Uterus (tissue), 4 donors: ENCODE data around the gene VPS11. TPM values are rescaled to one million over a fixed set of nuclear protein-coding genes. Genes with fewer than 3 reads are reported as not detected.
A peak's percentile ranks its signal among the peaks of the same experiment; 100 is the strongest.

Source experiments
- DNase-seq, 2 donors: peaks; one replicate each; pipeline ENCODE4 v3.0.0-alpha.2; 2019 to 2020
- H3K27ac ChIP-seq, 2 donors: fragments of 200-600 bp; sonication (generic); 1 replicate in 1 of 2; 2 replicates in 1 of 2; pipeline ENCODE4 v1.5.1; 2016 to 2018
- H3K27me3 ChIP-seq, 2 donors: fragments of 200-600 bp; sonication (generic); one replicate each; pipeline ENCODE4 v1.5.1; 2018 to 2019; ENCODE audit warnings: control low read depth in 1 of 2
- H3K36me3 ChIP-seq, 2 donors: fragments of 200-600 bp; sonication (generic); one replicate each; pipeline ENCODE4 v1.5.1; 2019; ENCODE audit warnings: control low read depth in 1 of 2
- H3K4me1 ChIP-seq, 2 donors: fragments of 200-600 bp; sonication (generic); one replicate each; pipeline ENCODE4 v1.5.1; 2018 to 2019; ENCODE audit warnings: control low read depth in 1 of 2
- H3K4me3 ChIP-seq, 2 donors: fragments of 200-600 bp; sonication (generic); 1 replicate in 1 of 2; 2 replicates in 1 of 2; pipeline ENCODE4 v1.5.1; 2018 to 2019; ENCODE audit warnings: mild to moderate bottlenecking in 1 of 2
- H3K9me3 ChIP-seq, 2 donors: fragments of 200-600 bp; sonication (generic); one replicate each; pipeline ENCODE4 v1.5.1; 2019; ENCODE audit warnings: control low read depth in 1 of 2
- POLR2A ChIP-seq, 2 donors: fragments of 450-650 bp; IDR thresholded peaks; one replicate each; pipeline ENCODE4 v1.6.1; 2016; ENCODE audit warnings: antibody characterized with exemption in 2 of 2, mild to moderate bottlenecking in 1 of 2, moderate library complexity in 1 of 2
- intact Hi-C: fragments of 100-400 bp; cut with DNase I; formaldehyde crosslinking; loops from one replicate; pipeline ENCODE4 v1.15.1; 2023; ENCODE audit warnings: low total_unique reads
- total RNA-seq, 4 donors: library from RNA; depleted of rRNA in 3 of 4; stranded (reverse); fragments of >200 nt in 3 of 4; gene quantifications; one replicate each; pipeline versions ENCODE4 v1.1.0 to v1.2.4, GENCODE V29; 2014 to 2023
- TF ChIP-seq, protein P1 (sequence below), 4 experiments: fragments of 200-600 bp in 2 of 4; fragments of 450-650 bp in 2 of 4; sonication (generic) in 2 of 4; IDR thresholded peaks; one replicate each; pipeline ENCODE4 v1.5.1; 2016 to 2019; ENCODE audit warnings: antibody characterized with exemption in 4 of 4, mild to moderate bottlenecking in 2 of 4, moderate library complexity in 1 of 4
- donor health status: DM: yes; HTN: yes; CAD: no.

VPS11 gene
- total RNA-seq, 4 donors from 2014 or later, result 25.6 to 86.6 (median 36.3) TPM

GRCh38 chr11:119092880-119093842 lies 25.5 kb downstream of the VPS11 start:
- DNase-seq, result no peak
- peak overlapping the region; percentile 97 for H3K27ac ChIP-seq
- H3K4me3 ChIP-seq, result peak overlapping the region in 1 of 2 donors; percentile 77
- intact Hi-C loops, result loop anchor here (10.0 kb wide), 1 partner anchor 242 kb away; the partner anchor contains the start of gene RNF26
- H3K4me1 ChIP-seq, result peaks cover 0 to 4% of the 10 kb centered on the region in 2 donors
- no peaks in the 10 kb centered on the region for H3K27me3 ChIP-seq
- H3K36me3 ChIP-seq, result no peaks in the 10 kb centered on the region
- no peaks in the 10 kb centered on the region for H3K9me3 ChIP-seq
- TF ChIP-seq, protein P1, sequence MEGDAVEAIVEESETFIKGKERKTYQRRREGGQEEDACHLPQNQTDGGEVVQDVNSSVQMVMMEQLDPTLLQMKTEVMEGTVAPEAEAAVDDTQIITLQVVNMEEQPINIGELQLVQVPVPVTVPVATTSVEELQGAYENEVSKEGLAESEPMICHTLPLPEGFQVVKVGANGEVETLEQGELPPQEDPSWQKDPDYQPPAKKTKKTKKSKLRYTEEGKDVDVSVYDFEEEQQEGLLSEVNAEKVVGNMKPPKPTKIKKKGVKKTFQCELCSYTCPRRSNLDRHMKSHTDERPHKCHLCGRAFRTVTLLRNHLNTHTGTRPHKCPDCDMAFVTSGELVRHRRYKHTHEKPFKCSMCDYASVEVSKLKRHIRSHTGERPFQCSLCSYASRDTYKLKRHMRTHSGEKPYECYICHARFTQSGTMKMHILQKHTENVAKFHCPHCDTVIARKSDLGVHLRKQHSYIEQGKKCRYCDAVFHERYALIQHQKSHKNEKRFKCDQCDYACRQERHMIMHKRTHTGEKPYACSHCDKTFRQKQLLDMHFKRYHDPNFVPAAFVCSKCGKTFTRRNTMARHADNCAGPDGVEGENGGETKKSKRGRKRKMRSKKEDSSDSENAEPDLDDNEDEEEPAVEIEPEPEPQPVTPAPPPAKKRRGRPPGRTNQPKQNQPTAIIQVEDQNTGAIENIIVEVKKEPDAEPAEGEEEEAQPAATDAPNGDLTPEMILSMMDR (IDR thresholded peaks at IDR 0.05), result no peak
- TF ChIP-seq POLR2A (IDR thresholded peaks at IDR 0.05), result no peak

GRCh38 chr11:119093942-119094815 lies 26.6 kb downstream of the VPS11 start:
- Histone ChIP-seq H3K27me3 (no peaks in the 10 kb centered on the region), H3K9me3 (no peaks in the 10 kb centered on the region), H3K4me3 (peak overlapping the region; percentile 66 to 77), H3K27ac (peak overlapping the region; percentile 97), H3K4me1 (peaks cover 0 to 4% of the 10 kb centered on the region in 2 donors), H3K36me3 (no peaks in the 10 kb centered on the region)
- peak; percentile 41 to 44 for DNase-seq
- TF ChIP-seq, protein P1 (IDR thresholded peaks at IDR 0.05), result no peak
- no peak for TF ChIP-seq POLR2A (IDR thresholded peaks at IDR 0.05)
- intact Hi-C loops, result loop anchor here (10.0 kb wide), 1 partner anchor 241 kb away; the partner anchor contains the start of gene RNF26

GRCh38 chr11:119094816-119095065 lies 27.1 kb downstream of the VPS11 start:
- Histone ChIP-seq H3K4me3 (peak overlapping the region; percentile 66 to 77), H3K4me1 (peaks cover 0 to 4% of the 10 kb centered on the region in 2 donors), H3K9me3 (no peaks in the 10 kb centered on the region), H3K36me3 (no peaks in the 10 kb centered on the region), H3K27me3 (no peaks in the 10 kb centered on the region), H3K27ac (peak overlapping the region; percentile 97)
- intact Hi-C loops, result loop anchor here (10.0 kb wide), 1 partner anchor 240 kb away; the partner anchor contains the start of gene RNF26
- no peak for TF ChIP-seq POLR2A (IDR thresholded peaks at IDR 0.05)
- TF ChIP-seq, protein P1 (IDR thresholded peaks at IDR 0.05), result peak; percentile 62 to 78 (median 75)
- DNase-seq, result peak; percentile 82 to 83

DNA sequence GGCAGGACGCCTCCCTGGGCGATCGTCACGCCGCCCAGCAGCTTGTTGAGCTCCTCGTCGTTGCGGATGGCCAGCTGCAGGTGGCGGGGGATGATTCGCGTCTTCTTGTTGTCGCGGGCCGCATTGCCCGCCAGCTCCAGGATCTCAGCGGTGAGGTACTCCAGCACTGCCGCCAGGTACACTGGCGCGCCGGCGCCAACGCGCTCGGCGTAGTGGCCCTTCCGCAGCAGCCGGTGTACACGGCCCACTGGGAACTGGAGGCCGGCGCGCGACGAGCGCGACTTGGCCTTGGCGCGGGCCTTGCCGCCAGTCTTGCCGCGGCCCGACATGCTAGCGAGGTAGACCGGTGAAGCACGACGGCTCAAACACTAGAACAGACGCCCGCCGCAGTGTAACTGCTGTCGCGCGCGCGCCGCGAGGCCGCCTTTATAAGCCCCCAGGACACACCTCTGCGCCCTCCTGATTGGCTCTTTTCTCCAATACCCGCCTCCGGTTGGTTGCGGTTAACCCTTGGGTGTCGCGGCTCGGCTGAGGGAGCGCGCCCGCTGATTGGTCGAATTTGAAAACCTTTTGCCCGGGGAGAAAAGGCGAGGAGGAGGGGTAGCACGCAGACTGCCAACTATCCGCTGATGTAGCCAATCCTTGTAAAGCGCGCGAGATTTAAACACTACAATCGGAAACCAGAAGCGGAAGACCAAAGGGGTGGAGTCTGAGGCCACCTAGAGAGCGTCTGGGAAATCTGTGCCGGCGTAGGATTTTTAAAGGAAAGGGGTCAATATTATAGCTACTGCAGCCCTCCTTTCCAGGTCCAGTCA lies 27.7 kb downstream of the VPS11 start:
- Histone ChIP-seq H3K27me3 (no peaks in the 10 kb centered on the region), H3K27ac (peak overlapping the region; percentile 97), H3K36me3 (no peaks in the 10 kb centered on the region), H3K9me3 (no peaks in the 10 kb centered on the region), H3K4me3 (peak overlapping the region; percentile 66 to 77), H3K4me1 (peaks cover 0 to 6% of the 10 kb centered on the region in 2 donors)
- intact Hi-C loops, result loop anchor here (10.0 kb wide), 1 partner anchor 240 kb away; the partner anchor contains the start of gene RNF26
- DNase-seq, result peak; percentile 99 to 100
- peak; percentile 95 to 99 for TF ChIP-seq POLR2A (IDR thresholded peaks at IDR 0.05)
- TF ChIP-seq, protein P1 (IDR thresholded peaks at IDR 0.05), result no peak
